HG03442 (cell line): ENCODE results near the gene OVAAL.

Experiments used
- ATAC-seq: cut with Tn5 transposase; IDR thresholded peaks from one replicate; pipeline ENCODE4 v1.9.1; 2021; ENCODE audit warnings: mild to moderate bottlenecking, moderate library complexity; ENCODE audit not compliant: unreplicated experiment

Gene OVAAL

GRCh38 chr1:180558664-180559063 lies at the start of gene OVAAL:
OVAAL (plus strand) TSS chr1:180558964.
- ATAC-seq = no peak

GRCh38 chr1:180510882-180511281 lies 47.9 kb upstream of the OVAAL start:
- ATAC-seq = no peak

GRCh38 chr1:180513531-180513930 lies 45.2 kb upstream of the OVAAL start:
- no peak for ATAC-seq

GRCh38 chr1:180515364-180515763 lies 43.4 kb upstream of the OVAAL start:
- ATAC-seq = no peak

DNA sequence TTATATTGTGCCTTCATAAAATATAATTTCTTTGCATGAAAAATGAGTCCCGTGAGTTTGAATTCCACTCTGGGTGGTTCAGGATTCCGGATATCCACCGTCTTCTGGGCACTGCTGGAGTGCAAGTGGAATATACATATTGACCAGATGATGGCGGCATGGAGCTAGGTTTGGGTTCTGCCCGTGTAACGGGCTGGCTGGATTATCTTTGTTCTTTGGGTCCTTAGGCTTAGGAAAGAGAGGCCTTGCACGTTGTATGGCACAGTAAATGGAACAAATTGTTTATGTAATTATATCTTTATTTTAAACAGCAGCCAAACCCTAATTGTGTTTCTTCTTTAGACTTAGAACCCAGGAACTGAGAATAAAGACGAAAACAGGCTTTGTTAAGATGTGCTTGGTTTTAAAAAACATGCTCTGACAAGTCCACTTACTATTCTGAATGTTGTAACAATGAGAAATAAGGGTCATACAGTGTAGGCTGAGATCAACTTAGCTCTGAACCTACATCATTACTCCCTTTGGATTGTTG lies 42.8 kb upstream of the OVAAL start:
- peak; percentile 96 for ATAC-seq

GRCh38 chr1:180519846-180520245 lies 38.9 kb upstream of the OVAAL start:
- ATAC-seq = no peak

DNA sequence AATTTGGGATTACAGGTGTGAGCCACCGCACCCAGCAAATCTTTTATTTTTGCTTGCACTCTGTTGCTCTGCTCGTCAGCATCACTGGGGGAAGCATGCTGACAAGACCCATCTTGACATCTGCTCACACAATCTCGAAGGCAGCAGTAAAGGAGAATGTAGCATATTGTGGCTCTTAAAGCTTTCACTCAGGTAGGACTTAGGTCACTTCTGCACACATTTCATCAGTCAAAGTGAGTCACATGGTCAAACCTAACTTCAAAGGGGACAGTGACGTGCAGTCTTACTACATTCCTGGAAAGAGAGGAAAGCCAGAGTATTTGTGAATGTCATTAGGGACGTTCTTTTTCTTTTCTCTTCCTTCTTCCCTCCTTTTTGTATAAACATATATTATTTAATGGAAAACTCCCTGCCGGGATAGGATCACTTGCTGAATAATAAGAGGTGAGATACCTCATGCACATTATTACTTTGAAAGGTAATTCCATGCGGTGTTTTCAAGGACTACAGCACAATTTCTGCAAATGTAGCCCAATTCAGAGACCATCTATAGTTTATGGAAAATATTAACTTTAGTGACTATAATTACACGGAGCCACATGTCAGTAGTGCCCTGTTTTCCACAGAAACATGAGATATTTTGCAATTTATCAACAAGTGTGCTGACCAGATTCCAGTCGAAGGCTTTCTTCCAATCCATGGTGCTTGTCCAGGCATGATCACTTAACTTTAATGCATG lies 37.1 kb upstream of the OVAAL start:
- ATAC-seq = no peak

GRCh38 chr1:180522213-180522515 lies 36.6 kb upstream of the OVAAL start:
- no peak for ATAC-seq

GRCh38 chr1:180524160-180524914 lies 34.4 kb upstream of the OVAAL start:
- ATAC-seq = no peak

DNA sequence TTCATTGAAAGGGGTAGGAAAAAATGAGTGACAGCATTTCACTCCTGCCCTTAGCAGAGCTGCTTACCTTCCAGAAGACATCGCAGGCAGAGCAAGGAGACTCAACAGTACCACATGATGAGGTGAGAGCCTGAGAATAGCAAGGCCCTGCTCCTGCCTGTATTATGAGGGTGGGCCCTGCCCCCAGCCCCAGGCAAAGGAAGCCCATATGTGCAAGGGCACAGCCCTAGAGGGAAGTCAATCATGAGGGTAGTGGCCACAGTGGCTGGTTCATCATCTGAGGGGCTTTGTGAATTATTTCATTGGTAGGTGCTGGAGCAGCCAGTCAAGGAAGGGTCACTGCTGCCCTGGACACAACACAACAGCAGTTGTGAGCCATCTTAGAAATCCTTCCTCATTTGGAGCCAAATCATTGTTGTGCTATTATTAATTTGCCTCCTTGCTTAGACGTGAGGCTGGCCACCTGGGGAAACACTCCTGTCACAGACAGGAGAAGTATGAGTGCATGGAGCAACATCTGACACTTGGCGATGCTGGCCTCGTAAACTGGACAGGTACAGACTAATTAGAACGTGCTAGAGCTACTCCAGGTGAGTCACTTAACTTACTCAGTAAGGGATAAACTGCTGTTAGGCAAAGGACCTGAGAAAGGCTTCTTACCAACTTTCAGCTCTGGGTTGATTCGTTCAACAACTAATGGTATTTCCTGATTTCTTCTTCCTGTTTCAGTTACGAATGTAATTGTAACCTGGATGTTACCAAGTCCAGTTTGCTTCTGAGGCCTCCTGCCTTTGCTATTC lies 33.6 kb upstream of the OVAAL start:
- no peak for ATAC-seq

GRCh38 chr1:180525715-180526039 lies 33.1 kb upstream of the OVAAL start:
- no peak for ATAC-seq

DNA sequence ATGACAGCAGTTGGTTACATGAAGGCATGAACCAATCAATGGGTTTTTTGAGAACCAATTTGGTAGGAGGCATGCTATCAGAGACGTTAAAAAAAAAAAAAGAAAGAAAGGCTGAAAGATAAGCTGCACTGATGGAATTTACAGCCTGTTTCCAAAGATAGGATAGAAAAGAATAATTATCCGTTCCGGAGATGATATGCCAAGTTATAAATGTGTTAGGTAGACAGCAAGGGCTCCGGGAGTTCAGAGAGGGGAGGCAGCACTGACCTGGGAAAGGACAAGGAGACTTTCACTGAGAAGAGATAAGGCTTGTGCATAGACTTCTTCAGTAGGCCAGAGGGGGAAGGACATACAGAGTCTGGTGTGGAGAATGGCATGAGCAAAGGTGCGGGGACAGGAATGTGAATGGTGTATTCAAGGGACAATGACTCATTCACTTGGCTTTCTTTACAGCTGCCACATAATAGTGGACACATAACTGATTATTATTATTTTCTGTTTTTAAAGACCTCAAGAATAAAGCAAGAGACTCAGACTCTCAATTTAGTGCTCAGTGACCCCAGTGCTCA lies 31.6 kb upstream of the OVAAL start:
- no peak for ATAC-seq

- no peak for ATAC-seq
These were observed 29.8 kb upstream of the OVAAL start for GRCh38 chr1:180528868-180529470.

DNA sequence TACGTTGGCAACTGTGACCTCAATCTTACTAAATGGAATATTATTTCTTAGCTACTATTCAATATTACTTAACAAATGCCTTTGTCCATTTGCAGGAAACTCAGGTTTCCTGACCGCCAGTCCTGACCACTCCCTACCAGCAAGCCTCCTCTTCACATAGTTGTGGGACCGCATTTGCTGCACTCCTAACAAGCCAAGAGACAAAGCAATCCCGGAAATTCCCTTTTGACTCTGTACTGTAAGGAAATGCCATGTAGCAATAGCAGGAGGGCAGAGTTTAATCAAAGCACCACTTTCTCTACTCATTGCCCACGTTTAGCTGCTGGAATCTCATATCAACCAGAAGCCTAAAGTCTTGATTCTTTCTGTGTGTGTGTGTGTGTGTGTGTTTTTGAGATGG lies 28.3 kb upstream of the OVAAL start:
- ATAC-seq = no peak

DNA sequence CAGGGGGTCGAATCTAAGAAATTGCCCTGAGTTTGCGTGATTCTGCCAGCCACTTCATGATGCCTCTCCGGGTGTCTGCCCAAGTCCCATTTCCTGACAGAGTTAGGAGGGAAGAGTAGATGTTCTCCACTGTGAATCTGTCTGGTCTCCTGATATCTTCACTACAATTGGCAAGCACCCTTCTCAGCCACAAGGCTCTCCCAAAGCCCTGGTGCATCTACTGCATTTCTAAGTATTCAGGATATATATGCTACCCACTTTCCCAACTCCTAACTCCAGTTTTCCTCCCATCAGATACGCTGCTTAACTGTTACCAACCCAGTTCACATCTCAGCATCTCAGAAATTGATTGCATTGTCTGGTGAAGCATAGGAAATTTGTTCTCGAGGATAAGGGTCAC lies 25.9 kb upstream of the OVAAL start:
- ATAC-seq = no peak

- peak; percentile 58 for ATAC-seq
These were observed 25.3 kb upstream of the OVAAL start for GRCh38 chr1:180533266-180533987.

- no peak for ATAC-seq
These were observed 24.6 kb upstream of the OVAAL start for GRCh38 chr1:180534214-180534613.

- no peak for ATAC-seq
These were observed 23.3 kb upstream of the OVAAL start for GRCh38 chr1:180535418-180535999.

- ATAC-seq = no peak
These were observed 21.9 kb upstream of the OVAAL start for GRCh38 chr1:180536821-180537372.

DNA sequence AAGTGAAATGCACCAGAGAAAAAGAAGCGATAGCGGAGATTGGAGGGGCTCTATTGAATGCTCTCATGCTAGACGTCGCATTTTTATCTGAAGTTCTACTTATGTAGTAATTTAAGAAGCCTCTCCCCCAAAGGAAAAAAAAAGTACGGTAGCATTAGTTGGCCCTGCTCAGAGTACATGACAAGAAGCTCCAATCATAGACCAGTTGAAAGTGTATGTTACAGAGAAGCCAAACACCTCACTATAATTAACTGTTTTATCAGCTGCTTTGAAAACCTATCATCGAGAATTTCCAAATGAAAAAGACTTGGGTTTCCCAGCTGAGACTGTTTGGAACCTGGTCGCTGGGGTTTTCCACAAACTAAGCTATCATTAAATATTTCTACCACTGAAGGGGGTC lies 19.6 kb upstream of the OVAAL start:
- ATAC-seq = no peak
